LoVo (cell line): ENCODE results near the gene SUCLG1.
"Not testable (repeated sequence)": the region's sequence is repeated elsewhere in the genome, so short reads cannot be mapped to it uniquely, and the experiment has no call there.

Experiments
- DNase-seq: peaks from one replicate; pipeline ENCODE4 v3.0.0-alpha.2; 2016; ENCODE audit warnings: low spot score

Gene SUCLG1

GRCh38 chr2:84459018-84459943 is at the start of gene SUCLG1:
Gene SUCLG1, minus strand, starts transcription at chr2:84459280. Its CDS starts 11 bp downstream, at chr2:84459269.
- DNase-seq, result peak; percentile 86

GRCh38 chr2:84498150-84498799 is 39.2 kb upstream of the SUCLG1 start:
- no peak for DNase-seq

GRCh38 chr2:84497285-84497684 is 38.2 kb upstream of the SUCLG1 start:
- no peak for DNase-seq

GRCh38 chr2:84496386-84496785 is 37.3 kb upstream of the SUCLG1 start:
- DNase-seq, result no peak

GRCh38 chr2:84495539-84496146 is 36.6 kb upstream of the SUCLG1 start:
- DNase-seq, result peak; percentile 71

GRCh38 chr2:84494070-84494469 is 35.0 kb upstream of the SUCLG1 start:
- no peak for DNase-seq

- no peak for DNase-seq
Measured at GRCh38 chr2:84493514-84493913, 34.4 kb upstream of the SUCLG1 start.

GRCh38 chr2:84492571-84492970 is 33.5 kb upstream of the SUCLG1 start:
- no peak for DNase-seq

GRCh38 chr2:84491741-84492140 is 32.7 kb upstream of the SUCLG1 start:
- DNase-seq, result no peak

- DNase-seq, result no peak
Measured at GRCh38 chr2:84491256-84491655, 32.2 kb upstream of the SUCLG1 start.

GRCh38 chr2:84487298-84487996 is 28.4 kb upstream of the SUCLG1 start:
- no peak for DNase-seq

GRCh38 chr2:84486441-84487115 is 27.5 kb upstream of the SUCLG1 start:
- DNase-seq, result peak; percentile 83

- no peak for DNase-seq
Measured at GRCh38 chr2:84483320-84483719, 24.2 kb upstream of the SUCLG1 start.

- DNase-seq, result no peak
Measured at GRCh38 chr2:84482603-84483002, 23.5 kb upstream of the SUCLG1 start.

GRCh38 chr2:84481702-84482101 is 22.6 kb upstream of the SUCLG1 start:
- no peak for DNase-seq

- DNase-seq, result no peak
Measured at GRCh38 chr2:84478867-84479266, 19.8 kb upstream of the SUCLG1 start.

GRCh38 chr2:84477886-84478285 is 18.8 kb upstream of the SUCLG1 start:
- no peak for DNase-seq

GRCh38 chr2:84474176-84474575 is 15.1 kb upstream of the SUCLG1 start:
- DNase-seq, result no peak

- no peak for DNase-seq
Measured at GRCh38 chr2:84472856-84473565, 13.9 kb upstream of the SUCLG1 start.

- not testable (repeated sequence) for DNase-seq
Measured at GRCh38 chr2:84472423-84472822, 13.3 kb upstream of the SUCLG1 start.

- no peak for DNase-seq
Measured at GRCh38 chr2:84467389-84467788, 8.3 kb upstream of the SUCLG1 start.
